KMS-11 (cell line): Measurements from ENCODE around the gene SSTR1.
"Not testable (repeated sequence)": the region's sequence is repeated elsewhere in the genome, so short reads cannot be mapped to it uniquely, and the experiment has no call there.

Experiments
- H2AFZ ChIP-seq: fragments of 200-600 bp; sonication (generic); 2 replicates; pipeline ENCODE4 v1.6.1; 2016; ENCODE audit warnings: antibody characterized with exemption, mixed run types, low read depth
- H3K27ac ChIP-seq: fragments of 200-600 bp; sonication (generic); 2 replicates; pipeline ENCODE4 v1.6.1; 2016; ENCODE audit warnings: mild to moderate bottlenecking, mixed run types
- H3K27me3 ChIP-seq: fragments of 200-600 bp; sonication (generic); 2 replicates; pipeline ENCODE4 v1.6.1; 2017; ENCODE audit warnings: mild to moderate bottlenecking, low read depth, mixed run types, moderate library complexity; ENCODE audit not compliant: insufficient read depth
- H3K36me3 ChIP-seq: fragments of 200-600 bp; sonication (generic); 2 replicates; pipeline ENCODE4 v1.6.1; 2017; ENCODE audit warnings: mild to moderate bottlenecking, mixed run types; ENCODE audit not compliant: insufficient read depth
- H3K4me1 ChIP-seq: fragments of 200-600 bp; sonication (generic); 2 replicates; pipeline ENCODE4 v1.6.1; 2016; ENCODE audit warnings: mild to moderate bottlenecking, low read depth, mixed run types; ENCODE audit not compliant: poor library complexity, severe bottlenecking
- H3K4me2 ChIP-seq: fragments of 200-600 bp; sonication (generic); 2 replicates; pipeline ENCODE4 v1.7.0; 2016; ENCODE audit warnings: mild to moderate bottlenecking, mixed run types
- H3K4me3 ChIP-seq: fragments of 200-600 bp; sonication (generic); IDR thresholded peaks from 2 replicates; pipeline ENCODE4 v1.6.1; 2017; ENCODE audit warnings: low read depth, low read length, mixed read lengths; ENCODE audit not compliant: insufficient read depth
- H3K79me2 ChIP-seq: fragments of 200-600 bp; sonication (generic); 2 replicates; pipeline ENCODE4 v1.6.1; 2016; ENCODE audit warnings: low read depth, mixed run types; ENCODE audit not compliant: insufficient read depth
- H3K9ac ChIP-seq: fragments of 200-600 bp; sonication (generic); 2 replicates; pipeline ENCODE4 v1.6.1; 2016; ENCODE audit warnings: mild to moderate bottlenecking, mixed run types
- H4K20me1 ChIP-seq: fragments of 200-600 bp; sonication (generic); 2 replicates; pipeline ENCODE4 v1.6.1; 2016; ENCODE audit warnings: mild to moderate bottlenecking, mixed run types; ENCODE audit not compliant: insufficient read depth
- CTCF ChIP-seq: fragments of 200-600 bp; sonication (generic); conservative IDR thresholded peaks from 2 replicates; pipeline ENCODE4 v1.6.1; 2017; ENCODE audit warnings: low read depth, mild to moderate bottlenecking, antibody characterized with exemption, low read length, moderate library complexity, mixed read lengths

The SSTR1 gene

GRCh38 chr14:38186216-38186615 lies 21.5 kb upstream of the SSTR1 start:
- Histone ChIP-seq H3K79me2 (no peaks in the 10 kb centered on the region), H3K27me3 (no peaks in the 10 kb centered on the region), H4K20me1 (no peaks in the 10 kb centered on the region), H3K9ac (no peak overlapping the region), H3K4me2 (no peak overlapping the region; the same call in 1 of the 2 replicates), H3K36me3 (no peaks in the 10 kb centered on the region), H3K27ac (no peak overlapping the region), H2AFZ (no peak overlapping the region), H3K4me3 (no peak overlapping the region), H3K4me1 (peaks cover 15% of the 10 kb centered on the region)
- TF ChIP-seq CTCF, result no peak

GRCh38 chr14:38187528-38187927 lies 20.2 kb upstream of the SSTR1 start:
- no peaks in the 10 kb centered on the region for H3K79me2 ChIP-seq
- H3K9ac ChIP-seq, result no peak overlapping the region
- TF ChIP-seq CTCF, result no peak
- H3K4me1 ChIP-seq, result peaks cover 15% of the 10 kb centered on the region
- no peaks in the 10 kb centered on the region for H4K20me1 ChIP-seq
- H3K36me3 ChIP-seq, result no peaks in the 10 kb centered on the region
- no peak overlapping the region for H3K4me3 ChIP-seq
- no peak overlapping the region for H3K4me2 ChIP-seq
- no peak overlapping the region for H3K27ac ChIP-seq
- no peaks in the 10 kb centered on the region for H3K27me3 ChIP-seq
- no peak overlapping the region for H2AFZ ChIP-seq

GRCh38 chr14:38189930-38190726 lies 17.6 kb upstream of the SSTR1 start:
- Histone ChIP-seq H4K20me1 (no peaks in the 10 kb centered on the region), H3K27me3 (no peaks in the 10 kb centered on the region), H3K4me3 (no peak overlapping the region), H3K79me2 (no peaks in the 10 kb centered on the region), H3K4me2 (no peak overlapping the region), H3K4me1 (peaks cover 12% of the 10 kb centered on the region), H3K9ac (no peak overlapping the region), H3K27ac (no peak overlapping the region), H3K36me3 (no peaks in the 10 kb centered on the region), H2AFZ (no peak overlapping the region)
- TF ChIP-seq CTCF, result no peak

GRCh38 chr14:38190846-38191245 lies 16.9 kb upstream of the SSTR1 start:
- H2AFZ ChIP-seq, H3K79me2 ChIP-seq, H4K20me1 ChIP-seq, H3K4me3 ChIP-seq, H3K27ac ChIP-seq, H3K4me2 ChIP-seq, H3K9ac ChIP-seq, H3K36me3 ChIP-seq, H3K27me3 ChIP-seq: not testable (repeated sequence)
- peaks cover 10% of the 10 kb centered on the region for H3K4me1 ChIP-seq

GRCh38 chr14:38191491-38191890 lies 16.2 kb upstream of the SSTR1 start:
- not testable (repeated sequence) for H3K27me3 ChIP-seq, H3K36me3 ChIP-seq, H3K79me2 ChIP-seq, H4K20me1 ChIP-seq, H3K4me2 ChIP-seq, H3K9ac ChIP-seq, H2AFZ ChIP-seq, H3K4me1 ChIP-seq, H3K27ac ChIP-seq, H3K4me3 ChIP-seq
